K562 (cell line): Measurements from ENCODE around the gene ETS1. TPM values are rescaled to one million over a fixed set of nuclear protein-coding genes. Genes with fewer than 3 reads are reported as not detected.

Experiments
- ATAC-seq: fragments of 200-7000 bp; cut with Tn5 transposase; 3 replicates; pipeline ENCODE4 v1.9.1; 2020; ENCODE audit warnings: moderate library complexity
- BruUV-seq: library from RNA; stranded (reverse); fragments of 400-500 nt; replicated peaks from 2 replicates; lab custom pipeline; 2021; lab: Mats Ljungman, UMichigan
- CTCF ChIA-PET: fragments of 300-600 bp; formaldehyde crosslinking; extraction: SDS; loops from one replicate; lab custom pipeline; 2021; ENCODE audit warnings: low intra/inter-chr PET ratio; lab: Yijun Ruan, JAX
- POLR2A ChIA-PET: fragments of 300-600, 350-650 bp; sonication (Branson Sonifier 250); formaldehyde crosslinking; extraction: SDS; loops from one replicate; lab custom pipeline; 2021; ENCODE audit warnings: antibody characterized with exemption, inconsistent platforms; lab: Yijun Ruan, JAX
- DNase-seq, 4 experiments: peaks; one replicate each; pipeline versions ENCODE4 v3.0.0 to v3.0.0-alpha.2; 2011 to 2018; ENCODE audit warnings: low spot score in 3 of 4, mixed read lengths in 3 of 4; ENCODE audit errors: extremely low read depth in 1 of 4
- FAIRE-seq: peaks from 2 replicates; lab custom pipeline; 2011; peaks lifted over from hg19 to GRCh38; lab: Jason Lieb, UNC
- H2AFZ ChIP-seq: 2 replicates; pipeline ENCODE4 v1.6.0; 2011; ENCODE audit warnings: low read depth, low read length, control low read depth, inconsistent platforms
- H3K27ac ChIP-seq: fragments of 200-600 bp; 3 replicates; pipeline ENCODE4 v1.8.0; 2011; ENCODE audit warnings: low read depth, mild to moderate bottlenecking, control low read depth, inconsistent platforms, low read length, moderate library complexity, mixed read lengths; ENCODE audit errors: extremely low read depth
- H3K27me3 ChIP-seq, 2 experiments: fragments of 300-600 bp in 1 of 2; 2 replicates in 1 of 2; 3 replicates in 1 of 2; pipeline versions ENCODE4 v1.6.0 to v1.8.0; 2011; ENCODE audit warnings: inconsistent platforms in 2 of 2, low read length in 2 of 2, mild to moderate bottlenecking in 1 of 2, mixed read lengths in 1 of 2, moderate library complexity in 1 of 2; ENCODE audit not compliant: control insufficient read depth in 2 of 2, insufficient read depth in 2 of 2
- H3K36me3 ChIP-seq: fragments of 300-600 bp; 3 replicates; pipeline ENCODE4 v1.8.0; 2011; ENCODE audit warnings: mild to moderate bottlenecking, low read length, inconsistent platforms; ENCODE audit not compliant: control insufficient read depth, insufficient read depth
- H3K4me1 ChIP-seq, 2 experiments: fragments of 200-600 bp in 1 of 2; replicated peaks in 1 of 2; 2 replicates in 1 of 2; 3 replicates in 1 of 2; pipeline versions ENCODE4 v1.5.1 to v1.8.0; 2011; ENCODE audit warnings: inconsistent platforms in 2 of 2, low read length in 2 of 2, mild to moderate bottlenecking in 1 of 2, mixed read lengths in 1 of 2, moderate library complexity in 1 of 2; ENCODE audit not compliant: control insufficient read depth in 2 of 2, insufficient read depth in 2 of 2
- H3K4me2 ChIP-seq: 2 replicates; pipeline ENCODE4 v1.6.1; 2011; ENCODE audit warnings: low read length, control low read depth, inconsistent platforms, mixed read lengths; ENCODE audit not compliant: insufficient read depth
- H3K4me3 ChIP-seq: fragments of 200-600 bp; sonication (generic), shearing (Covaris generic); 2 replicates; pipeline ENCODE4 v1.5.1; 2016; ENCODE audit warnings: control low read depth, inconsistent platforms
- H3K79me2 ChIP-seq: fragments of 200-600 bp; 3 replicates; pipeline ENCODE4 v1.8.0; 2011; ENCODE audit warnings: low read length, inconsistent platforms; ENCODE audit not compliant: control insufficient read depth, insufficient read depth
- H3K9ac ChIP-seq, 2 experiments: 2 replicates each; pipeline versions ENCODE4 v1.6.0 to v1.6.1; 2011; ENCODE audit warnings: low read depth in 2 of 2, low read length in 2 of 2, control low read depth in 1 of 2, inconsistent platforms in 1 of 2, mild to moderate bottlenecking in 1 of 2, mixed read lengths in 1 of 2; ENCODE audit not compliant: insufficient read depth in 1 of 2
- H3K9me1 ChIP-seq: one replicate; pipeline ENCODE4 v1.6.0; 2011; ENCODE audit warnings: inconsistent platforms, mild to moderate bottlenecking, low read length, moderate library complexity; ENCODE audit not compliant: control insufficient read depth, insufficient read depth
- H3K9me3 ChIP-seq: replicated peaks from 2 replicates; pipeline ENCODE4 v1.5.1; 2011; ENCODE audit warnings: low read depth, low read length, inconsistent platforms; ENCODE audit not compliant: control insufficient read depth, insufficient read depth
- H4K20me1 ChIP-seq: replicated peaks from 2 replicates; pipeline ENCODE4 v1.6.1; 2011; ENCODE audit warnings: low read length, inconsistent platforms, mixed read lengths; ENCODE audit not compliant: control insufficient read depth, insufficient read depth
- NR2C2 ChIP-seq, 2 experiments: fragments of 200-800 bp in 1 of 2; sonication (Bioruptor generic) in 1 of 2; sonication (generic) in 1 of 2; formaldehyde crosslinking in 1 of 2; IDR thresholded peaks; 2 replicates each; pipeline versions ENCODE4 v1.6.1 to v1.8.0; 2016 to 2022; ENCODE audit warnings: mild to moderate bottlenecking in 1 of 2, missing compliant biosample characterization in 1 of 2, missing genetic modification characterization in 1 of 2, missing genetic modification reagents in 1 of 2
- ZNF318 ChIP-seq, 2 experiments: fragments of 450-650 bp; IDR thresholded peaks; 2 replicates each; pipeline ENCODE4 v1.6.1; 2016; ENCODE audit warnings: mild to moderate bottlenecking in 2 of 2, borderline replicate concordance in 1 of 2, low read depth in 1 of 2, moderate library complexity in 1 of 2
- WGBS: fragments of 100-300 bp; shearing (Covaris generic); methylation state at CpG from one replicate; pipeline ENCODE4 v1.1.6; 2016; ENCODE audit warnings: low coverage, mixed read lengths; ENCODE audit not compliant: insufficient coverage; ENCODE audit errors: missing lambda C conversion rate; 5-methylcytosine and 5-hydroxymethylcytosine counted together
- in situ Hi-C: fragments of 300-500 bp; cut with MboI; formaldehyde crosslinking; loops from 4 replicates; pipeline ENCODE4 v1.15.0; 2018; ENCODE audit warnings: inconsistent platforms, mixed read lengths
- intact Hi-C: fragments of 100-400 bp; cut with micrococcal nuclease; formaldehyde crosslinking; loops from 2 replicates; pipeline ENCODE4 v1.14.2; 2022
- polyA plus RNA-seq, 8 experiments: library from polyadenylated mRNA; depleted of rRNA in 4 of 8; stranded (reverse) in 5 of 8; unstranded in 3 of 8; fragments of >200 nt; fragmentation: Nextera tagmentation in 2 of 8; fragmentation: Illumina TruSeq in 1 of 8; extraction: Ambion mirVana in 2 of 8; extraction: Trizol in 1 of 8; gene quantifications; 2 replicates each; pipeline versions ENCODE4 v1.2.1 to v1.2.3, GENCODE V29; 2011 to 2014; ENCODE audit warnings: inconsistent platforms in 1 of 8, missing spikeins in 1 of 8
- total RNA-seq, 7 experiments: library from RNA; depleted of rRNA in 6 of 7; stranded (reverse); fragments of >200 nt in 6 of 7; fragmentation: Illumina TruSeq in 2 of 7; extraction: Trizol in 2 of 7; gene quantifications; 2 replicates each; pipeline versions ENCODE4 v1.2.1 to v1.2.3, GENCODE V29; 2011 to 2021; ENCODE audit warnings: low replicate concordance in 1 of 7

ETS1 gene
- total and polyA plus RNA-seq, 9 of the 15 experiments (the other 6 are each of a cell fraction or from before 2014, with no cell fraction given) = 0.04 to 1.4 (median 0.23) TPM

- no peak for DNase-seq
- TF ChIP-seq NR2C2 (CRISPR knock-in tag; IDR thresholded peaks at IDR 0.05) (no peak), NR2C2 (tag; IDR thresholded peaks at IDR 0.05) (peak; percentile 20; the same call in 1 of the 2 replicates), ZNF318 (IDR thresholded peaks at IDR 0.05; ENCODE audit: borderline replicate concordance in 1 of 2, low read depth in 1 of 2) (no peak)
- TF ChIP-seq, all 486 proteins: peak for 1
- intact Hi-C loops (no loop called here), in situ Hi-C loops (no loop called here)
- ATAC-seq (no peak), FAIRE-seq (no peak)
- Histone ChIP-seq H3K27ac (no peak overlapping the region), H3K27me3 (no peaks in the 10 kb centered on the region), H2AFZ (no peak overlapping the region), H3K4me2 (no peak overlapping the region), H3K9ac (no peak overlapping the region), H3K9me1 (no peaks in the 10 kb centered on the region), H3K79me2 (no peaks in the 10 kb centered on the region), H3K9me3 (no peaks in the 10 kb centered on the region), H3K4me3 (no peak overlapping the region), H4K20me1 (no peaks in the 10 kb centered on the region), H3K4me1 (no peaks in the 10 kb centered on the region), H3K36me3 (no peaks in the 10 kb centered on the region)
- CTCF ChIA-PET = no interaction called here
- POLR2A ChIA-PET = no interaction called here
- no TSS peak for BruUV-seq
- WGBS = 6% methylated on average over 9 of the region's 9 CpGs
Observed at GRCh38 chr11:128467610-128468041, 119.7 kb downstream of the ETS1 start.
